ENCODE measurements around the gene GPT2.
A peak's percentile ranks its signal among the peaks of the same experiment; 100 is the strongest.
"Not testable (repeated sequence)": the region's sequence is repeated elsewhere in the genome, so short reads cannot be mapped to it uniquely, and the experiment has no call there.

GPT2 gene

DNA sequence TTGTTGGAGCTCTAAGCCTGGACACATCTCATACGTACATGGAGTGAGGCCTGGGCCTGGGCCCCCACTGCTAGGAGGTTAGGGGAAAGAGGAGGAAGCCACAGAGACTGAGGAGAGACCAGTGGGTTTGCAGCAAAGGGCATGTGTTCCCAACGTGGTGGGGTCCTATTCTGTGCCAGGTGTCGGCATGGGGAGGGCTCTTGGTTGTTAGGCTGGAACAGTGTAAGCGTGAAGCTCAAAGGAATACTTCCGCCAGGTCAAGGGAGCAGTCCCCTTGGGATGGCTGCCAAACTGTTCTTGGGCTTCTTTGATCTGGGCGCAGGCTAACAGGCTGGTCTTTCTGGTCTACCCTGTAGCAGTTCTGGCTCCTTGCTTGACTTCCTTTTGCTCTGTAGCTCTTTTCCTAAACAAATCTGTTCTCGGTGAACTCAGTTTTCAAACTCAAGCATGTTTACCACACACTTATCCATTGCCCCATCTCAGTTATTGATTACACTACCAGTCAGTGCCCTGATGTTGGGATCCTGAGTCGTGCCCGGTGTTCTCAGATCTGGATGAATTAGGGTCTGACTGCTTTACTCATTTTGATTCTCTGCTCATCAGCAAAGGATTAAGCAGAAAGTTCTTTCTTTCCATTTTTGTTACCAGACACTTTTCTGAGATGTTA lies 36.4 kb downstream of the GPT2 start:
- no peak for DNase-seq (ENCODE audit: low read depth)

DNA sequence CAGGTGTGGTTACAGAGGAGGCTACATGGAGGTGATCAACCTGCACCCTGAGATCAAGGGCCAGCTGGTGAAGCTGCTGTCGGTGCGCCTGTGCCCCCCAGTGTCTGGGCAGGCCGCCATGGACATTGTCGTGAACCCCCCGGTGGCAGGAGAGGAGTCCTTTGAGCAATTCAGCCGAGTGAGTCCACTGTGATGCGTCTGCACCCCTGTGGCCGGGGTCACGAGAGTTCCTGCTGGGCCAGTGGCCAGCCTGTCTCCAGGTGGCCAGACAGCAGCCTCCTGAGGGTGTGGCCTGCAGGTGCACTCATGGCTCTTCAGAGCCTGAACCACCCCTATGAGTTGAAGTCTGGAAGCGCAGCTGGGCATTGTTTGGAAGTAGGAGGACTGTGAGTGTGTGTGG lies 38.1 kb downstream of the GPT2 start:
- no peak for DNase-seq (ENCODE audit: low read depth)

- DNase-seq (ENCODE audit: low read depth) = no peak
These were observed 39.5 kb downstream of the GPT2 start for GRCh38 chr16:46923513-46924295.

DNA sequence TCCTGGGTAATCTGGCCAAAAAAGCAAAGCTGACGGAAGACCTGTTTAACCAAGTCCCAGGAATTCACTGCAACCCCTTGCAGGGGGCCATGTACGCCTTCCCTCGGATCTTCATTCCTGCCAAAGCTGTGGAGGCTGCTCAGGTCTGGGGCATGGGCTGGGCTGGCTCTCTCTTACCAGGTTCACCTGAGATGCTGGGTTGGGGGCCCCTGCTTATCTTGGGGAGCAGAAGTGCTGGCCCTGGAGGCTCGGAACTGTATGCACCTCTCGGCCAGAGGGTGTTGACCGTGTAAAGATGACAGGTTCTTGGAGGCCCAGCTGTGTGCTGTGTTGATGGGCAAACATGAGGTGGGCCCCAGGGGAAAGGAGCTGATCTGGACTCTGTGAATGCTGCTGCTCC lies 40.2 kb downstream of the GPT2 start:
- no peak for DNase-seq (ENCODE audit: low read depth)

DNA sequence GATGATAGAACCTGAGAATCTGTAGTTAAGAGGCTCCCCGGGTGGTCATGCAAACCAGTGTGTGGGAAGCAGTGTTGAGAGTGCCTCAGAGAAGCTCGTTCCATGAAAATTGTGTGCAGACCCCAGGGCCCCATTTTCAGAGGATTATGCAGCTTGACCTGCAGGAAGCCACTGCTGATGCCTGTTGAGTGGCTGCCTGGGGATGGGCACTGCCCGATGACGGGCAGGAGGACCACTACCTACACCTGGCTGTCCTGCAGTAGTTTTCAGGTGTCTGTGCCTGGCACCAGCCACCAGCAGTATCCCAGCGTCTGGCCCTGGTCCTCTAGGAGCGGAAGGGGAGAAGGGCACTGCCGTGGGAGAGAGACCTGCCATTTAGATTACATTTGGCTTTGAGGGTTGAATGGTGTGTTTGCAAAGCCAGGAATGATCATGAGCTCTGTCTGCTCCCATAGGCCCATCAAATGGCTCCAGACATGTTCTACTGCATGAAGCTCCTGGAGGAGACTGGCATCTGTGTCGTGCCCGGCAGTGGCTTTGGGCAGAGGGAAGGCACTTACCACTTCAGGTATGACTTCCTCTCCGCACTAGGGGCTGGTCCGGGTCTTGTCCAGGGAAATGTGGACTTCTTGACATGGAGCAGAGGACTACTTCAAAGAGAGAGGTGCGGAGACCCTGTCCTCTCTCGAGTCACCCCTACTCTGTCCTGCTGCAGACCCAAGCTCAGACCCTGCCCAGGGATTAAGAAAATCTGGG lies 42.5 kb downstream of the GPT2 start:
- no peak for DNase-seq (ENCODE audit: low read depth)

GRCh38 chr16:46927273-46927672 lies 43.1 kb downstream of the GPT2 start:
- DNase-seq (ENCODE audit: low read depth) = no peak

- no peak for DNase-seq (ENCODE audit: low read depth)
These were observed 44.6 kb downstream of the GPT2 start for GRCh38 chr16:46928811-46929210.

DNA sequence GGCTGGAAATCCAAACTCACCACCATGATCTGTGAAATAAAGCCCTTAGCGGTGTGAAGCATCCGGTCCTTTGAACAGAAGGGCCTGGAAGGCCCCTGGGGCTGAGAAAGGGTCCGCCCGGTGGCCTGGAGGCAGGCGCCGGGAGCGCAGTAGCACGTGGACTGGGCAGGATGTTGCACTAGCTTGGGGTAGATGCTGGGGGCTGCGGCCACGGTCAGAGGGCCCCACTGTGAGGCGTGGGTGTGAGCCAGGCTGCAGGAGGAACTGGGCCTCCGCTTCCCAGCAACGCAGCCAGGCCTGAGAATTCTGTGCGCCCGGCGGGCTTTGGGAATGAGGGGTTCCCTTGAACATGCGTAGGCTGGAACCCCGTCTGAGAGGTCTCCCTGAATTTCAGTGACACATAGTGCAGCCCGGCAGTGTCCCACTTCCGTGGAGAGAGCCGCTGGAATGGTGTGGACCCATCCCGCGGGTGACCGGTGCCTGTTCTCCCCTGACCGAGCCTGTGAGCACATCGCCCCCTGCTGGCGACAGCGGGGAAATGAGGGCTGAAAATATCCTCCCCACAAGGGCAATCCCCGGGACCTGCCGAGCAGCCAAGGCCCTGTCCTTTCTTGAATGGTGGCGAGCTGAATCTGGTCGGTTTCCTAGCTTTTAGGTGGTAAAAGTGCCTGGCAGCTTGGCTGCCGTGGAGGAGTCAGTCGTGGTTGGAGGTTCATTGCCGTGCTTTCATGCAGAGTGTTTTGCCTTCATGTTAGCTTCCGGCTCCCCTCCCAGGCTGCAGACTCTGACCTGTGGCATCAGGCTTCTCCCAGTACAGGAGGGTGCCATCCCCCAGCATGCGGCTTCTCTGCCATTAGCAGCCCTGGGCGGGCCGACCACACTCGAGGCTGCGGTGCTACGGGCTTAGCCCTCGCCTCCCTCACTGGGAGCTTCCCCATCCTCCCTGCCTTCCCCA lies 45.5 kb downstream of the GPT2 start:
- DNase-seq (ENCODE audit: low read depth) = peak; percentile 49

DNA sequence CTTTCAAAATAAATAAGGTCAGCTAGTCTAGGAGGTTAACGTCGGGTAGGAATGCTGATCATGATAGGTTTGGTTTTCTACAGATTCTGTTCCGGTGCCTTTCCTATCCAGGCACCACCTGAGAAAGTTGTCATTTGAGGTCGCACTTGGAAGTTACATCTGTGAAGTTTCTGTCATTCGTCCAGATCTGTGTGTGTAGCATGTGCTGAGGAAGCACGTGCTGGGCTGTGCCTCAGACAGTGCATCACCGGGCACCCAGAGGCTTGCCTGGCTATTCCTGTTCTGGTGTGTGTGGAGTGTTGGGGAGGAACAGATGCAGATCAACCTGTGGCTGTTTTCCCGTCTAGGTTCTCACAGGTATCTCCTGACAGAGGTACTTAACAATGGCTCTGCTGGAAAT lies 46.7 kb downstream of the GPT2 start:
- no peak for DNase-seq (ENCODE audit: low read depth)

- DNase-seq (ENCODE audit: low read depth) = no peak
These were observed 48.6 kb downstream of the GPT2 start for GRCh38 chr16:46932802-46933201.

DNA sequence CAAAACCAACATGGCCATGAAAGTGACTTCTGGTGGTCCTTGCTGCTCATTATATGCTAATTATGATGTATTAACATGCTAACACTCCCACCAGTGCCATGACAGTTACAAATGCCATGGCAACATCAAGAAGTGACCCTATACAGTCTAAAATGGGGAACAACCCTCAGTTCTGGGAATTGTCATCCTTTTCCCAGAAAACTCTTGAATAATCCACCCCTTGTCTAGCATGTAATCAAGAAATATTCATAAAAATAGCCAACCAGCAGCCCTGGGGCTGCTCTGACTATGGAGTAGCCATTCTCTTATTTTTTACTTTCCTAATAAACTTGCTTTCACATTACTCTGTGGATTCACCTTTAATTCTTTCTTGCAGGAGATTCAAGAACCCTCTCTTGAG lies 53.4 kb downstream of the GPT2 start:
- DNase-seq (ENCODE audit: low read depth) = no peak

DNA sequence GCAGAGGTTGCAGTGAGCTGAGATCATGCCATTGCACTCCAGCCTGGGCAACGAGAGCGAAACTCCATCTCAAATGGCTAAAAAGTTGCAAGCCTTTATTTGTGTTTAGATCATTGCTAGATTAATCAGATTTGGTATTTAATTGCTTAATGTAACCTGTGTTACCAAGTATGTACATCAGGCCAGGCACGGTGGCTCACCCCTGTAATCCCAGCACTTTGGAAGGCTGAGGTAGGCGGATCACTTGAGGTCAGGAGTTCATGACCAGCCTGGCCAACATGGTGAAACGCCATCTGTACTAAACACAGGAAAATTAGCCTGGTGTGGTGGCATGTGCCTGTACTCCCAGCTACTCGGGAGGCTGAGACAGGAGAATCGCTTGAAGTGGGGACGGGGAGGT lies 60.6 kb downstream of the GPT2 start:
- DNase-seq (ENCODE audit: low read depth) = not testable (repeated sequence)

DNA sequence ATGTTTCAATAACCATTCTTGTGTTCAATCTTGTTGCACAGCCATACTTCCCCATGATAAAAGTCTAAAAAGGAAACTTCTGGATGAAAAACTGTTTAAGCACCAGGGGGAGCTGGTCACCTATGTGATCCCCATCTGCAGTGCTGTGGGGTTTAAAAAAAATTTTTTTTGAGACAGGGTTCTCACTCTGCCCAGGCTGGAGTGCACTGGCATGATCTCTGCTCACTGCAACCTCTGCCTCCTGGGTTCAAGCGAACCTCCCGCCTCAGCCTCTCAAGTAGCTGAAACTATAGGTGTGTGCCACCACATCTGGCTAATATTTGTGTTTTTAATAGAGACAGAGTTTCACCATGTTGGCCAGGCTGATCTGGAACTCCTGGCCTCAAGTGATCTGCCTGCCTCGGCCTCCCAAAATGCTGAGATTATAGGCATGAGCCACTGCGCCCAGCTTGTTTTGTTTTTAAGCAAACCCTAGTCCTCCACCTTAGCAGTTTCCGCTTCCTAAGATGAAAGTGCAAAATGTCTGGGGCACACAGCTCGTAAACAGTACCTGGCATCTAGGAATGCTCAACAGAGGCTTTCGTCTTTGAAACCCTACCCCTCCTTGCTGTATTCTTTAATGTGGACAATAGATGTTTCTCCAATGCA lies 63.9 kb downstream of the GPT2 start:
- DNase-seq (ENCODE audit: low read depth) = no peak

GRCh38 chr16:46948548-46949166 lies 64.5 kb downstream of the GPT2 start:
- no peak for DNase-seq (ENCODE audit: low read depth)

- peak; percentile 28 for DNase-seq (ENCODE audit: low read depth)
These were observed 65.2 kb downstream of the GPT2 start for GRCh38 chr16:46949241-46949892.

DNA sequence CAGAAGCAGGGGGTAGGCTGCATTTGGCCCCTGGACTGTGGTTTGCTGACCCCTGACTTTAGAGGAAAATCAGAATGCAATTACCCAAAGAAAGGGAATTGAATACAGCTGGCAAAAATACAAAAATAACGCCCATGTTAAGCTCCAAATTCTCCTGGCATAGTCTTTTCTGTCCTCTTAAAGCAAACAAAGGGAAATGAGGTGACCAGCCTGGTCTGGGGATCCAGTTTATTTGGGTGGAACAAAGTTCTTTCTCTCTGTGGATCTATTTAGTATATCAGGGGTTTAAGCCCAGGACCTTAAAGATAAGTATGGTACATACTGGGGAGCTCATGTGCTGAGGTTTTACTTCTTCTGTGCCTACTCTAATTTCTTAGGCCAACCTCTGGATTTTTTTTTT lies 65.8 kb downstream of the GPT2 start:
- no peak for DNase-seq (ENCODE audit: low read depth)

GRCh38 chr16:46954562-46954961 lies 70.4 kb downstream of the GPT2 start:
- no peak for DNase-seq (ENCODE audit: low read depth)

GRCh38 chr16:46961373-46962353 lies 77.5 kb downstream of the GPT2 start:
- no peak for DNase-seq (ENCODE audit: low read depth)

GRCh38 chr16:46962629-46963028 lies 78.5 kb downstream of the GPT2 start:
- DNase-seq (ENCODE audit: low read depth) = no peak

Data from activated T-helper 9 cell treated with anti-CD3 and anti-CD28 coated beads, Interleukin-2, amount 50 U/mL, for 16 hours (primary cell).